ENCODE results near the gene AGBL5.

Gene AGBL5

GRCh38 chr2:27059141-27059820 lies 7.8 kb downstream of the AGBL5 start:
- TF ChIP-seq, protein P1, sequence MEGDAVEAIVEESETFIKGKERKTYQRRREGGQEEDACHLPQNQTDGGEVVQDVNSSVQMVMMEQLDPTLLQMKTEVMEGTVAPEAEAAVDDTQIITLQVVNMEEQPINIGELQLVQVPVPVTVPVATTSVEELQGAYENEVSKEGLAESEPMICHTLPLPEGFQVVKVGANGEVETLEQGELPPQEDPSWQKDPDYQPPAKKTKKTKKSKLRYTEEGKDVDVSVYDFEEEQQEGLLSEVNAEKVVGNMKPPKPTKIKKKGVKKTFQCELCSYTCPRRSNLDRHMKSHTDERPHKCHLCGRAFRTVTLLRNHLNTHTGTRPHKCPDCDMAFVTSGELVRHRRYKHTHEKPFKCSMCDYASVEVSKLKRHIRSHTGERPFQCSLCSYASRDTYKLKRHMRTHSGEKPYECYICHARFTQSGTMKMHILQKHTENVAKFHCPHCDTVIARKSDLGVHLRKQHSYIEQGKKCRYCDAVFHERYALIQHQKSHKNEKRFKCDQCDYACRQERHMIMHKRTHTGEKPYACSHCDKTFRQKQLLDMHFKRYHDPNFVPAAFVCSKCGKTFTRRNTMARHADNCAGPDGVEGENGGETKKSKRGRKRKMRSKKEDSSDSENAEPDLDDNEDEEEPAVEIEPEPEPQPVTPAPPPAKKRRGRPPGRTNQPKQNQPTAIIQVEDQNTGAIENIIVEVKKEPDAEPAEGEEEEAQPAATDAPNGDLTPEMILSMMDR (IDR thresholded peaks at IDR 0.05), result no peak
- Mint-ChIP-seq H3K27ac (peak overlapping the region; percentile 48), H3K27me3 (ENCODE audit: low read depth, poor library complexity) (no peaks in the 10 kb centered on the region), H3K9me3 (no peaks in the 10 kb centered on the region), H3K36me3 (ENCODE audit: low read depth) (peaks cover 62% of the 10 kb centered on the region), H3K4me3 (no peak overlapping the region), H3K4me1 (no peaks in the 10 kb centered on the region)
- no peak for DNase-seq

- DNase-seq, result no peak
- Mint-ChIP-seq H3K4me1 (no peaks in the 10 kb centered on the region), H3K27ac (no peak overlapping the region), H3K4me3 (no peak overlapping the region), H3K36me3 (ENCODE audit: low read depth) (peaks cover 62% of the 10 kb centered on the region), H3K27me3 (ENCODE audit: low read depth, poor library complexity) (no peaks in the 10 kb centered on the region), H3K9me3 (no peaks in the 10 kb centered on the region)
- TF ChIP-seq, protein P1 (IDR thresholded peaks at IDR 0.05), result no peak
These were observed 8.9 kb downstream of the AGBL5 start for GRCh38 chr2:27060323-27060722.

GRCh38 chr2:27065128-27065527 lies 13.7 kb downstream of the AGBL5 start:
- H3K4me1 Mint-ChIP-seq, result peaks cover 22% of the 10 kb centered on the region
- TF ChIP-seq, protein P1 (IDR thresholded peaks at IDR 0.05), result no peak
- no peak overlapping the region for H3K4me3 Mint-ChIP-seq
- no peaks in the 10 kb centered on the region for H3K9me3 Mint-ChIP-seq
- peaks cover 73% of the 10 kb centered on the region for H3K36me3 Mint-ChIP-seq (ENCODE audit: low read depth)
- no peak overlapping the region for H3K27ac Mint-ChIP-seq
- H3K27me3 Mint-ChIP-seq (ENCODE audit: low read depth, poor library complexity), result peaks cover 3% of the 10 kb centered on the region
- no peak for DNase-seq

DNA sequence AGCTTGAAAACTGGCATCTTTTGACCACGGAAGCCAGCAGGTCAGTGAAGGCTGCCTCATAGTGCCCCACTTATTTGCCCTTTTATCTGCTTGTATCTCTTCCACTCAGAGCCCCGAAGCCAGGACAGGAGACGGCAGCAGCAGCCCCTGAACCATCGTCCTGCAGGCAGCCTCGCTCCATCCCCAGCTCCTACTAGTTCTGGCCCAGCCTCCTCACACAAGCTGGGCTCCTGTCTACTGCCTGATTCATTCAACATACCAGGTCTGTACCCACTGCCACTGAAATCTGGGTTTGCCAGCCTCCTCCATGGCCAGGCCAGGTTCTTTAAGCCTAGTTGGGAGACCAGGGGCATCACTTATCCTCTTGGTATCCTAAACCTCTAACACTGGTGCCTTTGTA lies 15.9 kb downstream of the AGBL5 start:
- no peak overlapping the region for H3K27ac Mint-ChIP-seq
- TF ChIP-seq, protein P1 (IDR thresholded peaks at IDR 0.05), result no peak
- peaks cover 77% of the 10 kb centered on the region for H3K36me3 Mint-ChIP-seq (ENCODE audit: low read depth)
- H3K4me1 Mint-ChIP-seq, result peaks cover 38% of the 10 kb centered on the region
- no peak overlapping the region for H3K4me3 Mint-ChIP-seq
- no peaks in the 10 kb centered on the region for H3K9me3 Mint-ChIP-seq
- peaks cover 3% of the 10 kb centered on the region for H3K27me3 Mint-ChIP-seq (ENCODE audit: low read depth, poor library complexity)
- no peak for DNase-seq

DNA sequence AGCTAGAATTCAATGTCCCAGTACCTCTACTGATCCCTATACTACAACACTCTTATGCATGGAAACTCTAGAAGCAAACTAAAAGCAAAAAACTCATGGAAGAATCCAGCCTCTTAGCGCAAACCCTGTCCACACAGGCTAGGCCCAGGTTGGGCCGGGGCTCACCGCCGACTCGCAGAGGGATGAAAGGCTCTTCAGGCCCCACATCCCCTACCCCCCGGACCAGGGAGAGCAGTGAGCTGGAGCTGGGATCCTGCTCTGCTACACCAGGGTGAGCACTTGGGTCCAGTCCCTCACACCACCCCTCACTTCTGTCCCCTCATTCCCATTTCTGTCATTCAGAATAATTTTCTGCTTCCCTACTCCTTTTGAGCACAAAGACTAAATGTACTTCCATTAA lies 18.0 kb downstream of the AGBL5 start:
- peaks cover 56% of the 10 kb centered on the region for H3K4me1 Mint-ChIP-seq
- H3K9me3 Mint-ChIP-seq, result no peaks in the 10 kb centered on the region
- peak overlapping the region; percentile 99 for H3K4me3 Mint-ChIP-seq
- peaks cover 61% of the 10 kb centered on the region for H3K36me3 Mint-ChIP-seq (ENCODE audit: low read depth)
- TF ChIP-seq, protein P1 (IDR thresholded peaks at IDR 0.05), result no peak
- peak overlapping the region; percentile 44 for H3K27ac Mint-ChIP-seq
- no peak for DNase-seq
- H3K27me3 Mint-ChIP-seq (ENCODE audit: low read depth, poor library complexity), result peaks cover 3% of the 10 kb centered on the region

DNA sequence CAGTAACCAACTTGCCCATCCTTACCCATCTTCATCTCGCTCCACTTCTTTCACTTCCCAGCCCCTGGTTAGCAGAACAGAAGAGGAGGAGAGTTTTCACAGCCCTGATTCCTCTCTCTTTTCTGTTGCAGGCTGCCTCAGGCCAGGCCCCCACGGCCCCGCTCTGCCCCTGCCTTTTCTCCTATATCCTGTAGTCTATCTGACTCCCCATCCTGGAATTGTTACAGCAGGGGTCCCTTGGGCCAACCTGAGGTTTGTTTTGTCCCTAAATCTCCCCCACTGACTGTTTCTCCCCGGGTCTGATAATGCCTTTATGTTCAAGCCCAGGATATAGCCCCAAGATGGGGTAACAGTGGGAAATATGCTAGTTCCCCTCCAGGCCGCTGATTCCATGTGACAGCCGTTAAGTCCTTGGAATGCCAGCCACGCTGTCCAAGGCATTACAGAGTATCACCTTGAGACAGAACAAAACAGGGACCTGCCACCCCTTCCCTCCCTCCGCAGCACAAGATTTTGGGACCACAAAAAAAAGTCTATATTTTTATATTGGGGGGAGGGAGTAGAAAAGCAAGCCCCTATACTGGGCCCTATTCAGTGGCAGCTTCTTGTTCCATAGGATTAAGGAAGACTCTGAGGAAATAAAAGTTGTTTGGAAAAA lies 18.6 kb downstream of the AGBL5 start:
- Mint-ChIP-seq H3K36me3 (ENCODE audit: low read depth) (peaks cover 55% of the 10 kb centered on the region), H3K9me3 (no peaks in the 10 kb centered on the region), H3K4me1 (peaks cover 62% of the 10 kb centered on the region), H3K27ac (peak overlapping the region; percentile 44), H3K4me3 (peak overlapping the region; percentile 99), H3K27me3 (ENCODE audit: low read depth, poor library complexity) (peaks cover 3% of the 10 kb centered on the region)
- TF ChIP-seq, protein P1 (IDR thresholded peaks at IDR 0.05), result no peak
- DNase-seq, result no peak
